COLO829 (cell line): ENCODE data around the gene CHADL.
"Not testable (repeated sequence)": the region's sequence is repeated elsewhere in the genome, so short reads cannot be mapped to it uniquely, and the experiment has no call there.

Source experiments
- DNase-seq: peaks from one replicate; pipeline ENCODE4 v3.0.0; 2012; ENCODE audit warnings: low spot score

The CHADL gene

DNA sequence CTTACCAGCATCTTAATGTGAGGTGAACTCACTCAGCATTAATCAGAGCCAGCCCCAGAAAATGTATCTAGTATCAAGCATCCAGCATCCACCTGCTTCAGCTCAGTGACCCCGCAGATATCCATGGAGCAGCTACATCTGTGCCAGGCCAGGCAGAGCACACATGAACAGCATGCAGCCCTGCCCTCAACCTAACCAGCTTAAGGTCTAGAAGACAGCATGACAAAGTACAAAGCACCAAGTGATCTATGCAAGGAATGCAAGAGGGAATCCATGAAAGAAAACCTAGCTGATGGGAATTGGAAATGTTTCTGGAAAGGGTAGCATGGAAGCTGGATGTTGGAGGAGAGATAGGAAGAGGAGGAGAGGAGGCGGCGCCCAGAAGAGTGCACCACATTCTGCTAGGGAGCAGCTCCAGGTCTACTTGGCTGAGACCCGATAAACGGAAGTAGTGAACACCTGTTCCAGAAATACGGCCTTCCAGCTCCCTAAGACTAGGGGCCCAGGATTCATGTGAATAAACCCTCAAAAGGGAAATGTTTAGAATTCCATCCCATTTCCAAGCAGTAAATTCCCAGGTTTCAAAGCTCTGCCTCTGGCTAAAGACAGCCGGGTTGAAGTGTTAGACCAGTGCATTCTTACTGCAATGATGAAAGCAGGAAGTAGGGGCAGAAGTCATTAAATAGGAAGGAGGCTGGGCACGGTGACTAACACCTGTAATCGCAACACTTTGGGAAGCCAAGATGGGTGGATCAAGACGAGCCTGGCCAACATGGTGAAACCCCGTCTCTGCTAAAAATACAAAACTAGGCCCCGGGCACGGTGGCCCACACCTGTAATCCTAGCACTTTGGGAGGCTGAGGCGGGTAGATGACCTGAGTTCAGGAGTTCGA is 59.1 kb downstream of the CHADL start:
- no peak for DNase-seq

DNA sequence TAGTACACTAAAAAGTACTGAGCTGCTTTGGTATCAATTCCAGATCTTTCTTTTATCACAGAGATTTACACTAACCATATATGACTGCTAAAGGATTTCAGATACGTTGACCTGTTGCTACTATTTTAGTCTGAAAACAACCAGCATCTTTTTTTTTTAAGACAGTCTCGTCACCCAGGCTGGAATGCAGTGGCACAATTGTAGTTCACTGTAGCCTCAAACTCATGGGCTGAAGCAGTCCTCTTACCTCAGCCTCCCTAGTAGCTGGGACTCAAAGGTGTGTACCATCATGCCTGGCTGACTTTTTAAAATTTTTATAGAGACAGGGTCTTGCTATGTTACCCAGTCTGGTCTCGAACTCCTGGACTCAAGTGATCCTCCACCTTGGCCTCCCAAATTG is 59.8 kb downstream of the CHADL start:
- no peak for DNase-seq

DNA sequence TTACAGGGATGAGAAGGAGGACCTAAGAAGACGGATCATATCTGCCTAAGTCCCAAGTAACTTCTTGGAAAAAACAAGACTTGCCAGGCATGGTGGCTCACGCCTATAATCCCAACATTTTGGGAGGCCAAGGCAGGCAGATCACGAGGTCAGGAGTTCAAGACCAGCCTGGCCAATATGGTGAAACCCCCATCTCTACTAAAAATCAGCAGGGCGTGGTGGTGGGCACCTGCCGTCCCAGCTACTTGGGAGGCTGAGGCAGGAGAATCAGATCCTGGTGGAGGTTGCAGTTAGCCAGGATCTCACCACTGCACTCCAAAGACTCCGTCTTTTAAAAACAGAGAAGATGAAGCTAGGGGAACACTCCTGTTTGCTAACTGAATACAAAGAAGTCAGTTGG is 60.4 kb downstream of the CHADL start:
- DNase-seq: not testable (repeated sequence)
